Astrocyte (in vitro differentiated cells and primary cell): ENCODE results near the gene PRRG2.

Experiments
- EZH2 ChIP-seq: IDR thresholded peaks from 2 replicates; pipeline ENCODE4 v1.6.1; 2012; ENCODE audit warnings: mild to moderate bottlenecking, low read length, inconsistent platforms; ENCODE audit not compliant: insufficient read depth
- TF ChIP-seq, protein P1 (sequence below): IDR thresholded peaks from 2 replicates; pipeline ENCODE4 v1.5.1; 2011; ENCODE audit warnings: low read depth, mild to moderate bottlenecking, inconsistent platforms, low read length, moderate library complexity; ENCODE audit not compliant: insufficient read depth

DNA sequence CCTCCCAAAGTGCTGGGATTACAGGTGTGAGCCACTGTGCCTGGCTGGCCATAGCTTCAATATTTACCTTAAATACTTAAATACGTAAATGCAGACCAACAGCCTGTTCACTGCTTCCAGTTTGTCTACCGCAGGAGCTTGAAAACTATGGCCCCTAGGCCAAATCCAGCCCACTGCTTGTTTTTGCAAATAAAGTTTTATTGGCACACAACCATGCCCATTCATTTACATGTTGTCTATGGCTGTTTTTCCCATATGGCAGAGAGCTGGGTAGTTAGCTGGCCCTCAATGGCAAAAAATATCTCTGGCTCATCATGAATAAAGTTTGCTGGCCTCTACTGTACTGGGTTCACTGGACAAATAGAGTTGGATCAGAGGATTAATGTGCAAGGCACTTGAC is 21.7 kb downstream of the PRRG2 start:
- TF ChIP-seq, protein P1, sequence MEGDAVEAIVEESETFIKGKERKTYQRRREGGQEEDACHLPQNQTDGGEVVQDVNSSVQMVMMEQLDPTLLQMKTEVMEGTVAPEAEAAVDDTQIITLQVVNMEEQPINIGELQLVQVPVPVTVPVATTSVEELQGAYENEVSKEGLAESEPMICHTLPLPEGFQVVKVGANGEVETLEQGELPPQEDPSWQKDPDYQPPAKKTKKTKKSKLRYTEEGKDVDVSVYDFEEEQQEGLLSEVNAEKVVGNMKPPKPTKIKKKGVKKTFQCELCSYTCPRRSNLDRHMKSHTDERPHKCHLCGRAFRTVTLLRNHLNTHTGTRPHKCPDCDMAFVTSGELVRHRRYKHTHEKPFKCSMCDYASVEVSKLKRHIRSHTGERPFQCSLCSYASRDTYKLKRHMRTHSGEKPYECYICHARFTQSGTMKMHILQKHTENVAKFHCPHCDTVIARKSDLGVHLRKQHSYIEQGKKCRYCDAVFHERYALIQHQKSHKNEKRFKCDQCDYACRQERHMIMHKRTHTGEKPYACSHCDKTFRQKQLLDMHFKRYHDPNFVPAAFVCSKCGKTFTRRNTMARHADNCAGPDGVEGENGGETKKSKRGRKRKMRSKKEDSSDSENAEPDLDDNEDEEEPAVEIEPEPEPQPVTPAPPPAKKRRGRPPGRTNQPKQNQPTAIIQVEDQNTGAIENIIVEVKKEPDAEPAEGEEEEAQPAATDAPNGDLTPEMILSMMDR, result no peak
- TF ChIP-seq EZH2, result no peak
